IMR-90 (cell line): ENCODE measurements around the gene GDI2. TPM values are rescaled to one million over a fixed set of nuclear protein-coding genes. Genes with fewer than 3 reads are reported as not detected.

Experiments
- ATAC-seq: fragments of 200-7000 bp; cut with Tn5 transposase; 2 replicates; pipeline ENCODE4 v1.9.1; 2020; ENCODE audit warnings: low read depth, mild to moderate bottlenecking, moderate library complexity
- BruUV-seq: library from RNA; stranded (reverse); fragments of 400-500 nt; replicated peaks from 2 replicates; lab custom pipeline; 2021; lab: Mats Ljungman, UMichigan
- CTCF ChIA-PET: fragments of 300-600 bp; formaldehyde crosslinking; extraction: SDS; loops from one replicate; lab custom pipeline; 2021; ENCODE audit warnings: antibody characterized with exemption; lab: Yijun Ruan, JAX
- POLR2A ChIA-PET: fragments of 300-600 bp; sonication (Branson Sonifier 250); formaldehyde crosslinking; loops from one replicate; lab custom pipeline; 2022; ENCODE audit warnings: antibody characterized with exemption; ENCODE audit not compliant: unreplicated experiment; lab: Charles Lee
- DNase-seq: peaks from one replicate; pipeline ENCODE4 v3.0.0; 2013
- H2AFZ ChIP-seq: replicated peaks from 2 replicates; pipeline ENCODE3; 2013; ENCODE audit warnings: low read length, mild to moderate bottlenecking; ENCODE audit not compliant: poor library complexity
- H2AK5ac ChIP-seq: 2 replicates; pipeline ENCODE4 v1.6.1; 2013; ENCODE audit warnings: low read depth, low read length, inconsistent platforms
- H2AK9ac ChIP-seq: replicated peaks from 2 replicates; pipeline ENCODE3; 2013; ENCODE audit warnings: mild to moderate bottlenecking, low read depth, low read length, moderate library complexity; ENCODE audit not compliant: poor library complexity
- H2BK120ac ChIP-seq: 2 replicates; pipeline ENCODE4 v1.6.1; 2013; ENCODE audit warnings: low read depth, low read length, inconsistent platforms
- H2BK15ac ChIP-seq: 3 replicates; pipeline ENCODE4 v1.6.1; 2013; ENCODE audit warnings: low read depth, low read length, inconsistent platforms
- H2BK20ac ChIP-seq: 2 replicates; pipeline ENCODE4 v1.6.1; 2013; ENCODE audit warnings: low read depth, mild to moderate bottlenecking, inconsistent platforms, low read length, moderate library complexity
- H2BK5ac ChIP-seq: 2 replicates; pipeline ENCODE4 v1.6.1; 2013; ENCODE audit warnings: mild to moderate bottlenecking, low read depth, low read length, inconsistent platforms; ENCODE audit not compliant: poor library complexity, severe bottlenecking
- H3K14ac ChIP-seq: replicated peaks from 2 replicates; pipeline ENCODE4 v1.6.1; 2013; ENCODE audit warnings: low read depth, low read length, inconsistent platforms
- H3K18ac ChIP-seq: 2 replicates; pipeline ENCODE4 v1.6.1; 2013; ENCODE audit warnings: low read depth, low read length, control low read depth
- H3K23ac ChIP-seq: 2 replicates; pipeline ENCODE4 v1.6.1; 2013; ENCODE audit warnings: low read depth, low read length, inconsistent platforms
- H3K27ac ChIP-seq: 2 replicates; pipeline ENCODE4 v1.5.1; 2013; ENCODE audit warnings: mild to moderate bottlenecking, control low read depth, low read length; ENCODE audit not compliant: insufficient read depth
- H3K27me3 ChIP-seq: 2 replicates; pipeline ENCODE4 v1.6.1; 2013; ENCODE audit warnings: low read length; ENCODE audit not compliant: control insufficient read depth, insufficient read depth
- H3K36me3 ChIP-seq: 2 replicates; pipeline ENCODE4 v1.6.1; 2013; ENCODE audit warnings: low read length, mixed read lengths; ENCODE audit not compliant: control insufficient read depth, insufficient read depth
- H3K4ac ChIP-seq: 2 replicates; pipeline ENCODE4 v1.6.1; 2013; ENCODE audit warnings: low read depth, low read length, inconsistent platforms
- H3K4me1 ChIP-seq: 2 replicates; pipeline ENCODE4 v1.6.1; 2013; ENCODE audit warnings: low read length, mixed read lengths; ENCODE audit not compliant: control insufficient read depth, insufficient read depth
- H3K4me2 ChIP-seq: 2 replicates; pipeline ENCODE4 v1.6.1; 2013; ENCODE audit warnings: low read depth, mild to moderate bottlenecking, control low read depth, low read length, moderate library complexity
- H3K4me3 ChIP-seq: 2 replicates; pipeline ENCODE4 v1.5.1; 2013; ENCODE audit warnings: low read depth, mild to moderate bottlenecking, control low read depth, low read length, moderate library complexity; ENCODE audit not compliant: insufficient read depth
- H3K56ac ChIP-seq: 2 replicates; pipeline ENCODE4 v1.6.1; 2013; ENCODE audit warnings: low read length, inconsistent platforms; ENCODE audit not compliant: insufficient read depth; ENCODE audit errors: extremely low read depth
- H3K79me1 ChIP-seq, 2 experiments: 2 replicates each; pipeline ENCODE4 v1.6.1; 2013; ENCODE audit warnings: low read length in 2 of 2, inconsistent platforms in 1 of 2, low read depth in 1 of 2
- H3K9ac ChIP-seq: 2 replicates; pipeline ENCODE4 v1.6.1; 2013; ENCODE audit warnings: low read depth, low read length, control low read depth
- H3K9me1 ChIP-seq: 2 replicates; pipeline ENCODE4 v1.6.1; 2013; ENCODE audit warnings: low read length, inconsistent platforms; ENCODE audit not compliant: insufficient read depth
- H3K9me3 ChIP-seq: 2 replicates; pipeline ENCODE4 v1.6.1; 2013; ENCODE audit warnings: low read length; ENCODE audit not compliant: control insufficient read depth, insufficient read depth
- H4K20me1 ChIP-seq: 2 replicates; pipeline ENCODE4 v1.6.1; 2013; ENCODE audit warnings: low read length, inconsistent platforms; ENCODE audit not compliant: insufficient read depth
- H4K5ac ChIP-seq: 2 replicates; pipeline ENCODE4 v1.6.1; 2013; ENCODE audit warnings: mild to moderate bottlenecking, low read depth, low read length, control low read depth
- H4K8ac ChIP-seq, 2 experiments: 2 replicates each; pipeline ENCODE4 v1.6.1; 2013; ENCODE audit warnings: low read depth in 2 of 2, low read length in 2 of 2, control low read depth in 1 of 2, inconsistent platforms in 1 of 2
- H4K91ac ChIP-seq: 2 replicates; pipeline ENCODE4 v1.6.1; 2013; ENCODE audit warnings: low read depth, low read length, inconsistent platforms; ENCODE audit not compliant: insufficient read depth
- BHLHE40 ChIP-seq: fragments of 150-350 bp; IDR thresholded peaks from 2 replicates; pipeline ENCODE4 v1.6.1; 2016; ENCODE audit warnings: mild to moderate bottlenecking, low read depth, low read length
- RAD21 ChIP-seq: IDR thresholded peaks from 2 replicates; pipeline ENCODE4 v1.6.1; 2012; ENCODE audit warnings: low read length, improper control_type of control experiment
- WGBS, 2 experiments: methylation state at CpG; one replicate each; pipeline versions ENCODE4 v1.1.5 to v1.1.7; 2013; ENCODE audit warnings: missing lambda C conversion rate in 2 of 2; ENCODE audit not compliant: insufficient read length in 1 of 2; ENCODE audit errors: extremely low coverage in 2 of 2; 5-methylcytosine and 5-hydroxymethylcytosine counted together
- dilution Hi-C: fragments of 300-500 bp; cut with HindIII; formaldehyde crosslinking; loops from one replicate; pipeline ENCODE4 v1.14.3; 2018; ENCODE audit warnings: low sequenced_read_pairs; ENCODE audit not compliant: unreplicated experiment
- in situ Hi-C: fragments of 300-500 bp; cut with MboI; formaldehyde crosslinking; loops from 3 replicates; pipeline ENCODE4 v1.14.3; 2019; ENCODE audit warnings: low sequenced_read_pairs, inconsistent platforms, mixed read lengths
- intact Hi-C: fragments of 100-400 bp; cut with micrococcal nuclease; formaldehyde crosslinking; loops from 2 replicates; pipeline ENCODE4 v1.10.0; 2022
- polyA plus RNA-seq, 3 experiments: library from polyadenylated mRNA; depleted of rRNA; stranded (reverse); fragments of >200 nt; gene quantifications; 2 replicates each; pipeline ENCODE4 v1.2.3, GENCODE V29; 2012; ENCODE audit warnings: low replicate concordance in 1 of 3
- total RNA-seq: library from RNA; depleted of rRNA; stranded (reverse); fragments of >200 nt; gene quantifications from 2 replicates; pipeline ENCODE4 v1.2.3, GENCODE V29; 2012
- TF ChIP-seq, protein P1 (sequence below): fragments of 150-350 bp; IDR thresholded peaks from 2 replicates; pipeline ENCODE4 v1.6.1; 2016; ENCODE audit warnings: low read depth, mild to moderate bottlenecking, low read length, moderate library complexity, borderline replicate concordance

Gene GDI2
- total and polyA plus RNA-seq, 2 of the 4 experiments (the other 2 are of a cell fraction), result 171 to 396 TPM

- Histone ChIP-seq H3K79me1 (peaks cover 15 to 25% of the 10 kb centered on the region in 2 experiments; a peak in 3 of 4 replicates), H3K36me3 (peaks cover 39% of the 10 kb centered on the region), H2AK9ac (no peak overlapping the region), H3K4me3 (no peak overlapping the region), H3K27me3 (no peaks in the 10 kb centered on the region), H4K8ac (no peak overlapping the region), H2BK15ac (no peak overlapping the region), H3K4me2 (no peak overlapping the region), H3K27ac (no peak overlapping the region), H3K56ac (no peak overlapping the region), H4K5ac (no peak overlapping the region), H2BK20ac (no peak overlapping the region), H3K9me3 (no peaks in the 10 kb centered on the region), H2AK5ac (no peak overlapping the region), H3K14ac (no peak overlapping the region), H3K9ac (no peak overlapping the region), H3K18ac (no peak overlapping the region), H3K23ac (no peak overlapping the region), H4K91ac (no peak overlapping the region), H3K4ac (no peak overlapping the region), H3K4me1 (no peaks in the 10 kb centered on the region), H2AFZ (no peak overlapping the region), H2BK120ac (no peak overlapping the region), H4K20me1 (no peaks in the 10 kb centered on the region; the same call in 1 of the 2 replicates), H3K9me1 (peaks cover 14% of the 10 kb centered on the region), H2BK5ac (no peak overlapping the region)
- ChIA-PET POLR2A (no interaction called here), CTCF (no interaction called here)
- in situ Hi-C loops (no loop called here), dilution Hi-C loops (no loop called here), intact Hi-C loops (no loop called here)
- BruUV-seq, result no TSS peak
- DNase-seq, result no peak
- no peak for ATAC-seq
- TF ChIP-seq, protein P1, sequence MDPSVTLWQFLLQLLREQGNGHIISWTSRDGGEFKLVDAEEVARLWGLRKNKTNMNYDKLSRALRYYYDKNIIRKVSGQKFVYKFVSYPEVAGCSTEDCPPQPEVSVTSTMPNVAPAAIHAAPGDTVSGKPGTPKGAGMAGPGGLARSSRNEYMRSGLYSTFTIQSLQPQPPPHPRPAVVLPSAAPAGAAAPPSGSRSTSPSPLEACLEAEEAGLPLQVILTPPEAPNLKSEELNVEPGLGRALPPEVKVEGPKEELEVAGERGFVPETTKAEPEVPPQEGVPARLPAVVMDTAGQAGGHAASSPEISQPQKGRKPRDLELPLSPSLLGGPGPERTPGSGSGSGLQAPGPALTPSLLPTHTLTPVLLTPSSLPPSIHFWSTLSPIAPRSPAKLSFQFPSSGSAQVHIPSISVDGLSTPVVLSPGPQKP, result no peak
- no peak for TF ChIP-seq RAD21
- no peak for TF ChIP-seq BHLHE40
- WGBS, 2 experiments, result no CpG with 5 or more reads among the region's 5 CpGs
Measured at GRCh38 chr10:5743736-5744135, 69.5 kb downstream of the GDI2 start.
